Stimulated activated CD4-positive, alpha-beta T cell treated with anti-CD3 and anti-CD28 coated beads, Interleukin-12 subunit alpha, Interleukin-12 subunit beta, amount 100 ng/mL, for 48 hours (primary cell): ENCODE measurements around the gene HS3ST5.
A peak's percentile ranks its signal among the peaks of the same experiment; 100 is the strongest.
"Not testable (repeated sequence)": the region's sequence is repeated elsewhere in the genome, so short reads cannot be mapped to it uniquely, and the experiment has no call there.

Experiments
- DNase-seq, 3 donors: peaks; one replicate each; pipeline ENCODE4 v3.0.0-alpha.2; 2020; ENCODE audit warnings: low read depth in 2 of 3, low spot score in 1 of 3

HS3ST5 gene

GRCh38 chr6:114100215-114100994, 242.4 kb downstream of the HS3ST5 start:
- DNase-seq = no peak

DNA sequence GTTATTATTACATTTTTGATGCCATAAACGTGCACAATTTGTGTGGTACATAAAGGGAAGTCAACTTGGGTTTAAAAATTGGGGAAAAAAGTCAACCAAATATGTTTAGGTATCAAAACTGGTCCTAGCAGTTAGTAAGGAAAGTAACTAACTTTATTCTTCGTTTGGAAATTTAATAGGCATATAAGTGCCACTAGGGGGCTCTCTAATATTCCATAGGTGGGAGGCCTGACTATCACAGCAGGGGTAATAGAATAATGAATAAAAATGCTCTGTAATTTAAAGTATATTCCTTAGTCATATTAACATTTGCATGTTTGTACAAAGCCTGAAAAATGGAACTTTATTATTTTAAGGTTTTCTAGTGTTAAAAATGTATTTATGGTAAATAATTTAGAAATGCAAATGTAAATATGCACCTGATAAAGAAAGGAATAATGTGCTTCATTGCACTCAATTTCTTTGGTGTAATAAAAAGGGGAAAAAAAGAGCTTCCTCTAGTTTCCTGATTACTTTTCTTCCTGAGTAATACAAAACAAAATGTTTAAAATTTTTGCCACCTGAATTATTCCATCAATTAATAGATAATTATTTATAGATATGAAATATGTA, 246.2 kb downstream of the HS3ST5 start:
- DNase-seq = peak in 1 of 3 donors; percentile 20

- DNase-seq = no peak
Observed at GRCh38 chr6:114092943-114093342, 249.9 kb downstream of the HS3ST5 start.

- DNase-seq = no peak
Observed at GRCh38 chr6:114090626-114091025, 252.2 kb downstream of the HS3ST5 start.

DNA sequence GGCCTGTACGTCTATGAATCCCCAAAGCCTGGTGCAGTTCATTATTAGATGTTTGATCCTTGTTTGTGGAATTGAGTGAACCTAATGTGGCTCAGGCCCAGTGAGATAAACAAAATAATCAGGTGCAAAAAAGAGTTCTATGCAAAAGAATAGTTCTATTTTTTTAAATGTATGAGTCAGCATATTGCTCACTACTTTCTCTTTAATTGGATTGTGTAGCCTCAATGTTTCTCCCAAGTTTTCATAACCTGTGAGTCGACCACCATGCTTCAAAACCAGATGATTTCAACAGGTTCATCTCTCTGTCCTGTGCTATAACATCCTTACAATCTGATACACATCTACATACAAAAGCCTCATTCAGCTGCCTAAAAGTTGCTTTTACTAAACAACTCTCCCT, 255.3 kb downstream of the HS3ST5 start:
- no peak for DNase-seq

- no peak for DNase-seq
Observed at GRCh38 chr6:114085211-114085610, 257.6 kb downstream of the HS3ST5 start.

- no peak for DNase-seq
Observed at GRCh38 chr6:114084327-114084890, 258.4 kb downstream of the HS3ST5 start.

DNA sequence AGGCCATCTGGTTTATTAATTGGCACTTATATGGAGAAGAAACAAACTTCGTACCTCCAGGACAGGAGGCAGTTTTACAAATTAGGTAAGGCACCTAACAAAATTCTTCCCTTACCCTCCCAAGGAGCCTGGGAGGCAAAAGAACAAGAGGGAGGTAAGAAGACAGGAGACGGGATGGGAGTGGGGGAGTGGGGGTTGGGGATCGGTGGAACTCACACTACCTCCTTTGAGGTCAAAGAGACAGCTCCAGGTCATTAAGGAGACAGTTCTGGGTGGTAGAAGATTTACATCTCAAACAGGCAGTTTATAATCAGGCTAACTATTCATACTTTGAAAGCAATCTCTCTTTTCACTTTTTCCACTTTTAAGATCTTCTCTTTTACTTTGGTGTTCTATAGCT, 259.6 kb downstream of the HS3ST5 start:
- no peak for DNase-seq

- DNase-seq = no peak
Observed at GRCh38 chr6:114081730-114082129, 261.1 kb downstream of the HS3ST5 start.

GRCh38 chr6:114080891-114081510, 261.8 kb downstream of the HS3ST5 start:
- DNase-seq = no peak

DNA sequence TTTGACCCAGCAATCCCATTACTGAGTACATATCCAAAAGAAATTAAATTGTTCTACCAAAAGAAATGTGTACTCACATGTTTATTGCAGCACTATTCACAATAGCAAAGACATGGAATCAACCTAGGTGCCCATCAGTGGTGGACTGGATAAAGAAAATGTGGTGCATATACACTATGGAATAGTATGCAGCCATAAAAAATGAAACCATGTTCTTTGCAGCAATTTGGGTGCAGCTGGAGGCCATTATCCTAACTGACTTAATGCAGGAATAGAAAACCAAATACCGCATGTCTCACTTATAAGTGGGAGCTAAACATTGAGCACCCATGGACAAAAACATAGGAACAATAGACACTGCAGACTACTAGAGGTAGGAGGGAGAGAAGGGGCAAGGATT, 262.4 kb downstream of the HS3ST5 start:
- DNase-seq = not testable (repeated sequence)

- DNase-seq = no peak
Observed at GRCh38 chr6:114075777-114076176, 267.0 kb downstream of the HS3ST5 start.

DNA sequence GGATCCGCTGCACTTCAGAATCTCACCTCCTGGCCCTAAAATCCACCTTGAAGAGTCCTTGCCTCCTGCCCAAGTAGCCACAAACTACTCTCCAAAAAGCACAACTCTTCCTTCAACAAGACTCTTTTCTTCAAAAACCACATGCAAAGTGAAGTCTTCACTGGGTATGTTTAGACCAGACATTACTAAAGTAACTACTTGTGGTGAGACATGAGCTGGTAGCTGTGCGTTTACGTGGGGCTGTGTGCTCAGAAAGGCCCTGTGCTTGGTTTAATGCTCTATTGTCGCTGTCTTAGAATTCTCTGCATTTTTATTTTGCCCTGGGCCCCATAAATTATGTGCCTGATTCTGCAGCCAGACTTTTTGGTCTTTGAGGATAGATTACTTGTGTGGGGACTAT, 267.5 kb downstream of the HS3ST5 start:
- no peak for DNase-seq

DNA sequence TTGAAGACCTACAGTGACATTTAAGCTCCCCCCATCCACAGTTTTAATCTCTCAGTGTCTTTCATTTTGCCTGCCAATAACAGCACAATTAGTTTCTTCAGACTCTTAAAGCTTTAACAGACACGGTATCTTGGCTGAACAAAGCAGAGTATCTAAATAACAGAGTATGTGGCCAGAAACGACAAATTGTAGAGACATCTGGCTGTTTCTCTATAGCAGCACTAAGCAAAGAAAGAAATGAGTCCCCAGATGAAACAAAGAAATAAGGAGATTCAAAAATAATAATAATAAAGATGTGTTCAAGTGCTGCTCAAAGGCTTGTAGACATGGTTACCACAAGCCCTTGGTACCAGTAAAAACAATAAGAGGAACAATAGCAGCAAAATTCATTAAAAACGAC, 274.1 kb downstream of the HS3ST5 start:
- DNase-seq = no peak

- DNase-seq = no peak
Observed at GRCh38 chr6:114068116-114068515, 274.7 kb downstream of the HS3ST5 start.

GRCh38 chr6:114064862-114065261, 278.0 kb downstream of the HS3ST5 start:
- no peak for DNase-seq

GRCh38 chr6:114063956-114064355, 278.9 kb downstream of the HS3ST5 start:
- DNase-seq = no peak

- no peak for DNase-seq
Observed at GRCh38 chr6:114062199-114062598, 280.6 kb downstream of the HS3ST5 start.

DNA sequence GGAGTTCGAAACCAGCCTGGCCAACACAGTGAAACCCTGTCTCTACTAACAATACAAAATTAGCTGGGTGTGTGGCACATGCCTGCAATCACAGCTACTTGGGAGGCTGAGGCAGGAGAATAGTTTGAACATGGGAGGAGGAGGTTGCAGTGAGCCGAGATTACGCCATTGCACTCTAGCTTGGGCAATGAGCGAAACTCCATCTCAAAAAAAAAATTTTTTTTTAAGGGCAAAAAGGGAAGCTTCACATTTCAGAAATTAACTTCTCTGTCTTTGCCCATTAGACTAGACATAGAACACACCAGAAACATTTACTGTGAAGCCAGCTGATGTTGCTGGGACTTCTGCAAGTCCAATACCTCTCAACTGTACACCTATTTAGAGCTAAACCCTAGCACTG, 281.1 kb downstream of the HS3ST5 start:
- no peak for DNase-seq

DNA sequence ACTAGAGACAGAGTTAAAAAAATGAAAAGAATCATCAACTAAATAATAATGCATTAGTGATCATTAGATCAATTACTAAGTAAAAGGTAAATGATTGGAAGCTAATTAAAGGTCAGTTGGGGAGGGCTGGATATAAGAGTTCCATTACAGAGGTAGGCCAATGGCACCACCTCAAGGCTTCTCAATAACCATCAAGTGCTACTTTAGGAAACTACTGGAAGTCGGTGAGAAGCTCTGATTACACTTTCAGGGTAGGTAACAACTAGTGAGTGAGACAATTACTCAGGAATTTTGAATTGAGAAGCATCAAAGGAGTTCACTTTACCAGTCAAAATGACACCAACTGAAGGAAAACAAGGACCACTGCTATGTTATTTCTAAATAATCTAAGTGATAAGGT, 281.7 kb downstream of the HS3ST5 start:
- no peak for DNase-seq

GRCh38 chr6:114058435-114058834, 284.4 kb downstream of the HS3ST5 start:
- DNase-seq = no peak

- no peak for DNase-seq
Observed at GRCh38 chr6:114055763-114056162, 287.1 kb downstream of the HS3ST5 start.
